ENCODE data around the gene TRIO.

DNA sequence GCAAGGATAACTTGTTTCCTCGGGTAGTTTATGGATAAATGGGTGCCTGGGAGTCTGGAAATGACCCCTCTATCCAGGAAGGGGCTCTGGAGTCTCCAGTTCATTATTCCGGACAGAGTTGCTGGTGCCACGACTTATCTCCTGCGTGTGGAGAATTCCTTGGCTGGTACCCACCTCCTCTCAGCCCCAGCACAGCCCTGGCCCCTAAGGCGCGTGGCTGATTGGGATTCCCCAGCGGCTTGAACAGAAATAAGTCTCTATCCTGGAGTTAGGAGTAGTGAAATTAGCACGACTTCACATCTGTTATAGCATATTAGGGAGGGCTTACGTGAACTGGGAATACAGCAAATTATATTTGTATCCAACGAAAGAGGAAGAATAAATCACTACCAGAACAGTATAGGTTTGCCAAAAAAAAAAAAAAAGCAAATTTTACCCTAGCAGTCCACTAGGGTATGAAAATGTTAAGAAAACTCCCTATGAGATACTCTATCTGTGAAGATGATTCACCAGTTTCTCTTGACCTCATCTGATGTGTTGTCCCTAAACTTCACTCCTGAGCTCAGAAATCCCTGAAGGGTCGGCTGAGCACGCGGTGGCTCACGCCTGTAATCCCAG is 265.9 kb downstream of the TRIO start:
- TF ChIP-seq POLR2AphosphoS5 (IDR thresholded peaks at IDR 0.05; ENCODE audit: borderline replicate concordance, low read depth, low read length) (no peak), EZH2 (IDR thresholded peaks at IDR 0.05) (no peak)
